ENCODE results near the gene ICE2. TPM values are rescaled to one million over a fixed set of nuclear protein-coding genes. Genes with fewer than 3 reads are reported as not detected.

ICE2 gene
- total RNA-seq, 1 experiment from 2014 or later = 62.8 TPM

- H3K36me3 ChIP-seq (ENCODE audit: control insufficient read depth in 1 of 2, insufficient read depth in 2 of 2, low read length in 2 of 2) = no peaks in the 10 kb centered on the region
- H3K4me2 ChIP-seq (ENCODE audit: low read length) = no peak overlapping the region
- no peak for TF ChIP-seq ZBTB33 (IDR thresholded peaks at IDR 0.05; ENCODE audit: extremely low read depth, insufficient replicate concordance, low read length)
- TF ChIP-seq YY1 (IDR thresholded peaks at IDR 0.05; ENCODE audit: extremely low read depth, insufficient replicate concordance, low read depth, low read length) = no peak
- TF ChIP-seq POLR2AphosphoS5 (IDR thresholded peaks at IDR 0.05; ENCODE audit: low read depth, low read length) = no peak
- no peak for TF ChIP-seq JUND (IDR thresholded peaks at IDR 0.05)
- no peak for TF ChIP-seq RAD21 (IDR thresholded peaks at IDR 0.05; ENCODE audit: low read depth)
- TF ChIP-seq ELF1 (IDR thresholded peaks at IDR 0.05; ENCODE audit: borderline replicate concordance, low read depth) = no peak
- TF ChIP-seq POLR2A (IDR thresholded peaks at IDR 0.05; ENCODE audit: borderline replicate concordance, extremely low read depth, insufficient read depth, insufficient read length) = no peak
- TF ChIP-seq SRF (IDR thresholded peaks at IDR 0.05; ENCODE audit: low read depth) = no peak
- TF ChIP-seq SP1 (IDR thresholded peaks at IDR 0.05; ENCODE audit: low read depth) = no peak
- no peak for TF ChIP-seq EZH2phosphoT487 (IDR thresholded peaks at IDR 0.05; ENCODE audit: borderline replicate concordance)
- TF ChIP-seq SIN3A (IDR thresholded peaks at IDR 0.05; ENCODE audit: low read depth) = no peak
- no peak for TF ChIP-seq FOSL1 (IDR thresholded peaks at IDR 0.05; ENCODE audit: low read depth)
- no peak for TF ChIP-seq ATF3 (IDR thresholded peaks at IDR 0.05)
- TF ChIP-seq, protein P1, sequence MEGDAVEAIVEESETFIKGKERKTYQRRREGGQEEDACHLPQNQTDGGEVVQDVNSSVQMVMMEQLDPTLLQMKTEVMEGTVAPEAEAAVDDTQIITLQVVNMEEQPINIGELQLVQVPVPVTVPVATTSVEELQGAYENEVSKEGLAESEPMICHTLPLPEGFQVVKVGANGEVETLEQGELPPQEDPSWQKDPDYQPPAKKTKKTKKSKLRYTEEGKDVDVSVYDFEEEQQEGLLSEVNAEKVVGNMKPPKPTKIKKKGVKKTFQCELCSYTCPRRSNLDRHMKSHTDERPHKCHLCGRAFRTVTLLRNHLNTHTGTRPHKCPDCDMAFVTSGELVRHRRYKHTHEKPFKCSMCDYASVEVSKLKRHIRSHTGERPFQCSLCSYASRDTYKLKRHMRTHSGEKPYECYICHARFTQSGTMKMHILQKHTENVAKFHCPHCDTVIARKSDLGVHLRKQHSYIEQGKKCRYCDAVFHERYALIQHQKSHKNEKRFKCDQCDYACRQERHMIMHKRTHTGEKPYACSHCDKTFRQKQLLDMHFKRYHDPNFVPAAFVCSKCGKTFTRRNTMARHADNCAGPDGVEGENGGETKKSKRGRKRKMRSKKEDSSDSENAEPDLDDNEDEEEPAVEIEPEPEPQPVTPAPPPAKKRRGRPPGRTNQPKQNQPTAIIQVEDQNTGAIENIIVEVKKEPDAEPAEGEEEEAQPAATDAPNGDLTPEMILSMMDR (IDR thresholded peaks at IDR 0.05 in 2 of 3, conservative IDR thresholded peaks at IDR 0.05 in 1 of 3; ENCODE audit: borderline replicate concordance in 1 of 3, insufficient read depth in 1 of 3, low read depth in 2 of 3, low read length in 2 of 3) = no peak
- no peak for TF ChIP-seq MAX (IDR thresholded peaks at IDR 0.05)
- TF ChIP-seq ZFX (IDR thresholded peaks at IDR 0.05) = no peak
- TF ChIP-seq EGR1 (IDR thresholded peaks at IDR 0.05; ENCODE audit: low read depth) = no peak
- TF ChIP-seq CBX3 (IDR thresholded peaks at IDR 0.05; ENCODE audit: low read depth) = no peak
- no peak for TF ChIP-seq EZH2 (IDR thresholded peaks at IDR 0.05)
- H3K27ac ChIP-seq (ENCODE audit: low read depth, low read length) = no peak overlapping the region
- no peaks in the 10 kb centered on the region for H4K20me1 ChIP-seq (ENCODE audit: insufficient read depth)
- H3K9me2 ChIP-seq (ENCODE audit: insufficient read depth) = no peaks in the 10 kb centered on the region
- ATAC-seq (no peak), DNase-seq (ENCODE audit: low read depth, low spot score) (no peak)
- no peaks in the 10 kb centered on the region for H3K79me2 ChIP-seq (ENCODE audit: insufficient read depth, low read length)
- no peak overlapping the region for H3K4me3 ChIP-seq (replicated peaks in 1 of 2; ENCODE audit: low read depth in 1 of 2, low read length in 2 of 2)
- ChIA-PET CTCF (no interaction called here), POLR2A (no interaction called here), RAD21 (ENCODE audit: low non-redundant PET in 1 of 2, low total read pairs in 2 of 2, uncharacterized antibody in 2 of 2, unreplicated experiment in 2 of 2) (no interaction called here)
- no peaks in the 10 kb centered on the region for H3K9me3 ChIP-seq (ENCODE audit: control insufficient read depth in 1 of 2, insufficient read depth in 1 of 2, low read depth in 1 of 2, low read length in 2 of 2)
- H2AFZ ChIP-seq (ENCODE audit: low read depth, low read length, poor library complexity, severe bottlenecking) = no peak overlapping the region
- no TSS peak for BruUV-seq (replicated peaks)
- H3K9ac ChIP-seq (ENCODE audit: low read length) = no peak overlapping the region
- intact Hi-C loops (cut with micrococcal nuclease) = no loop called here
- H3K27me3 ChIP-seq (ENCODE audit: insufficient read depth, low read length) = no peaks in the 10 kb centered on the region
- H3K4me1 ChIP-seq (ENCODE audit: control insufficient read depth in 1 of 2, insufficient read depth in 2 of 2, low read length in 2 of 2) = no peaks in the 10 kb centered on the region
Measured at GRCh38 chr15:60494108-60494507, 15.2 kb upstream of the ICE2 start.

Data from HCT116 (cell line).